GM19193 (cell line): ENCODE data around the gene CAMSAP1.

ENCODE experiments used
- POLR2A ChIP-seq: IDR thresholded peaks from 4 replicates; pipeline ENCODE4 v1.6.1; 2011; ENCODE audit not compliant: insufficient read depth, insufficient read length; ENCODE audit errors: extremely low read depth

CAMSAP1 gene

DNA sequence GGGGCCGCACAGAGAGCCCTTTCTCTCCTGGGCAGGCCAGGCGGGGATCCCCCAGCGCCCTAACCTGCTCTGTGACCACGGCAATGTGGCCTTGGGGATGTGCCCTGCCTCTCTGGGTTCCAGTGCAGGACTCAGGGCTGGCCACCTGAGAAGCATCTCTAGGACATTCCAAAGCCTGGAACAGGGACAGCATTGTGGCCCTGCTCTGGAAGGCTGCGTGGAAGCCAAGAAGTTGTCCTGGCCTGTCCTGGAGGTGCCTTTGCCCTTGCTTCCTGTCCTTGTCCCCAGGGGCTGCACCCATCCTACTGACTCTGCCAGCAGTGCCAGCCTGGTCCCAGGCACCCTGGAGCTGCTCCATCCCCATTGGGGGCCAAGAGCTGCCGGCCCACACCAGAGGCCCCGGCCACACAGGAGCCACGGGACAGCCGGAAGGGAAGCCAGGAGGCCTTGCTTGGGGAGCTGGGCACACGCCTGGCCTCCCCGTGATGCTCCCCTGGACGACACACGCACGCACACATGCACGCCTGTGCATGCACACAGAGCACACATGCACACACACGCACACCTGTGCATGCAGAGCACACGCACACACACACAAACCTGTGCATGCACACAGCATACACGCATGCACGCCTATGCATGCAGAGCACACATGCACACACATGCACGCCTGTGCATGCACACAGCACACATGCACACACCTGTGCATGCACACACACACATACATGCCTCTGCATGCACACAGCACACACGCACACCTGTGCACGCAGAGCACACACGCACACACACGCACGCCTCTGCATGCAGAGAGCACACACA, 20.1 kb upstream of the CAMSAP1 start:
- no peak for TF ChIP-seq POLR2A

DNA sequence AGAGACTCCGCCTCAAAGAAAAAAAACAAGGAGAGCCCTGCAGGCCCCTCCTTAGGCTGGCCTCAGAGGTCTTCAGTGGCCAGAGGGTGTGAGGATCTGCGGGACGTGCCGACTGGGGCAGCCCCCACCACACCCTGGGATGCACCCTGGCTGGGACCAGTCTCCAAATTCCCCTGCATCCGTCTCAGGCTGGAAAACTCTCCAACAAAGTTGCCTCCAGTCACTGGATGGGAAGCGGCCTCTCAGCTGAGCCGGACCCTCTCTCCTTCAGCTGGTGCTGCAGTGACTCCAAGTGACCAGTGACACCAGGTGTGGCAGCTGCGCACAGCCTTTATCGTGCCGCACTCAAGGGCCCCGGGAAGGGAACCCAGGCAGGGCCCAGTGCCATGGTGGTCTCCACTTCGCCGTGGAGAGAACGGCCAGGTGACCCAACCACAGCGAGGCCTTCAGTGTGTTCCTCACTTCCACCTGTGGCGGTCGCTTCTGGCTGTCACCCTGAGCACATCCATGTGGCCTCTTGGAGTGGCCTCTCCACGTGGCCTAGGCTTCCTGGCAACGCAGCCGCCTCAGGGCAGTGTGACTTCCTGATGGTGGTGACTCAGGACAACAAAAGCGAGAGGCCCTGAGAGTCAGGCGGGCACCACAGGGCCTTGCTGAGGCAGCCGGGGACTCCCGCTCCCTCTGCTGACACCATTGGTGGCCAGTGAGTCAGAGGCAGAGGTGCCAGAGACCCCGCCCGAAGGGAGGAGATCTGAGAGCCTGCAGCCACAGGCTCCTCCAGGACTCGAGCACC, 19.3 kb upstream of the CAMSAP1 start:
- TF ChIP-seq POLR2A, result no peak

DNA sequence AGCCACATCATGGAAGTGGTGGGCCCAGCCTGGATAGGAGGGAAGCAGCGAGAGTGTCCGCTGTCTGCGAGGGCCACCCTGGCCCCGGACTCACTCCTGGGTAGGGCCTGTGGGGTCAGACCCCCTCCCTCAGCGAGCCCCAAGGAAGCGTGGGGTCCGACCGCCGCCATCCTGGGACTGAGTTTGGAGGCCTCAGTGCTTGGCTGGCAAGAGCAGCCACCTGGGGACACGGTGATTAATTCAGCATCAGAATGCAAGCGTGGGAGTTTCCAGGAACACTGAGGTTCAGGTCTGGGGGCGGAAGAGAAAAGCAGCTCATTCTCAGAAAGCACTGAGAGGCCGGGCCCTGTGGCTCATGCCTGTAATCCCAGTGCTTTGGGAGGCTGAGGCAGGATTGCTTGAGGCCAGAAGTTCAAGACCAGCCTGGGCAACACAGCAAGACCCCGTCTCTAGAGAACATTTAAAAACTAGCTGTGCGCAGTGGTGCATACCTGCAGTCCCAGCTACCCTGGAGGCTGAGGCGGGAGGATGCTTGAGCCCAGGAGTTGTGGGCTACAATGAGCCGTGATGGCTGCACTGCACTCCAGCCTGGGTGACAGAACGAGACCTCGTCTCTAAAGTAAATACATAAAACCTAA, 18.3 kb upstream of the CAMSAP1 start:
- TF ChIP-seq POLR2A, result no peak

DNA sequence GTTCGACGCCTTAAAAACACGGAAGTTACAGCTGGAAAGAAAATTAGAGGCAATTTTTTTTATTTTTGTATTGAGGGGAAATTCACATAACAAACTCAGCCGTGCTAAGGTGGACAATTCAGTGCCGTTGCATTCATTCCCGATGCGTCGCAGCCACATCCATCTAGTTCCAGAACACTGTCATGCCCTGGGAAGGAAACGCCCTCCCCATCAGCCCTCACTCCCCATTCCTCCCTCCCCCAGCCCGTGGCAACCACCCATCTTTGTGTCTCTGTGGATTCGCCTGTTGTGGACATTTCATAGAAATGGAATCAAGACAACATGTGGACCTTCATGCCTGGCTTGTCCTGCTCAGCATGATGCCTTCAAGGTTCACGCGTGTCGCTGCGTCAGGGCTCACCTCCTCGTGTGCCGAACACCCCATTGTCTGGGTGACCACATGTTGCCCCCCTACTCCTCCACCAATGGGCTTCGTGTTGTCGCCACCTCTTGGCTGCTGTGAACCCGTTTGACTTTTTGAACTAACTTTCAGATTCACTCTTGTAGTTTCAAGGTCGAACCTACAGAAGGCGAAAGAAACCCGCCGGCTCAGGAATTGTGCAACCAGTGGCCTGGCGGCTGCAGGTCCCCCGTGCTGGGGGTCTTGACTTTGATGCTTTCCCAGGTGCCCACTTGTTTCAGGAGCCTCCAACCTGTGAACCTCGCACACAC, 17.4 kb upstream of the CAMSAP1 start:
- TF ChIP-seq POLR2A, result no peak

DNA sequence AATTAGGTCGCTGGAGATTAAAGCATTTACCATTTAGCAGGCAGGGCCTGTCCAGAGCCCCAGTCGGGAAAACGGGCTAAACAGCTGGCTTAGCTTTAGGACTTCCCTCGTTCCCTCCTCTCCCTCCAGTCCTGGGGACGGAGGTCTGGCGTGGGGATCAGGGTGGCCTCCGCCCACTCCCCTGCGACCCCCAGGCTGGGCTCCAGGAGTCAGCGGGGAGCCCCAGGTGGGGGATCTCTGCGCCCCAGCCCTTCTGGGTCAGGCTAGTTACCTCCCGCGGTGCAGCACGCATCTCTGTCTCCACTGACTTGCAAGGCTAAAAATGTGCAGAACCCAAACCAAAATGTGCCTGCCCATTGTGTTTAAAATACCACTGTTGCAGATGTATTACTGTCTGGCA, 16.2 kb upstream of the CAMSAP1 start:
- TF ChIP-seq POLR2A, result no peak

DNA sequence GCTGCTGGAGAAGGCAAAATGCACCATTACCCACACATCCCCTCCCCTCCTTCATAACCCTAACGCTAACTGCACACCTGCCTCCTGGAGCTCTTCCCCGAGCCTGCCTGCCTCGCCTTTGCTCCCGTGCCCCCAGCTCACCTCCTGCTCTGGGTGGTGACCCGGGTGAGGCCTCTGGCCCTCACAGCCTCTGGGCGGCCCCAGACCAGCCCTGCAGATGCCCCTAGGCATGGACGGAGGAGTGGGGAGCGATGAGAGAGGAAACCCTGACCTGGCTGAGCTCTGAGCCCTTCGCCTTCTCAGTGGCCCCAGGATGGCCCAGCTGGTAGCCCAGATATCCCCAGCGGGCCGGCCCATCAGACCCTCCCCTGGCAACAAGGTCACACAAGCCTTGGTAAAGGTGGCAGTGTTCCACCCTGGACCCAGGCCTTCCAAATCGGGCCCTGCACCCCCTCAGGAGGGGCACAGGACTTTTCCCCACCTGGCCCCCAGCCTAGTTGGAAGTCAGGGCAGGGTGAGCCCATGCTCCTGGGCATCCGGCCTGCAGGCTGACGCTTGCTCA, 14.5 kb upstream of the CAMSAP1 start:
- TF ChIP-seq POLR2A, result no peak

DNA sequence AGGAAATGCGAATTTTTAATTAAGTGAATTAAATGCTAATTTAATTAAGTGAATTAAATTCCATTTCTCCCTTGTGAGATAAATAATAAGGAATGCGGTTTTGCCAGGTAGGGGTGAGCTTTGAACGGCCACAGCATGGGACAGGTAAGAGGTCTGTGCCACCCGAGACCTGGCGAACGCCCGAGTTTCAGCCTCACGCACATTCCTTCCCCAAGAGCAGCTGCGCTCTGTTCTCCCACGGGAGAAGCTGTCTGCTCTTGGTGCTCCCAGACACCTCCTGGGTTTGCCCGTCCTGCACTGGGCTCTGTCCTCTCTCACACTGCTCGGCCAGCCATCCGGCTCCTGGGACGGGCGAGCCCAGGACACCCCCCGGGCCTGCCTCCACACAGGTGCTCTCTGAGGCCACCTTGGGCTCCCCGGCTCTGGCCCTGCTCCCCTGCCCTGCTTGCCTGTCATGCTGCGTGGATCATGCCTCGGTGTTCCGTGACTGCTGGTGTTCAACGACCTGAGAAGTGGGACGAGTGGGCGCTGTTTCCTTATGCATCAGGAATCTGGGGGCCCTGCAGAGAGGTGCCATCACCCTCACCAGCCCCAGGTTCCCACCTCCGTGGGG, 13.7 kb upstream of the CAMSAP1 start:
- no peak for TF ChIP-seq POLR2A

DNA sequence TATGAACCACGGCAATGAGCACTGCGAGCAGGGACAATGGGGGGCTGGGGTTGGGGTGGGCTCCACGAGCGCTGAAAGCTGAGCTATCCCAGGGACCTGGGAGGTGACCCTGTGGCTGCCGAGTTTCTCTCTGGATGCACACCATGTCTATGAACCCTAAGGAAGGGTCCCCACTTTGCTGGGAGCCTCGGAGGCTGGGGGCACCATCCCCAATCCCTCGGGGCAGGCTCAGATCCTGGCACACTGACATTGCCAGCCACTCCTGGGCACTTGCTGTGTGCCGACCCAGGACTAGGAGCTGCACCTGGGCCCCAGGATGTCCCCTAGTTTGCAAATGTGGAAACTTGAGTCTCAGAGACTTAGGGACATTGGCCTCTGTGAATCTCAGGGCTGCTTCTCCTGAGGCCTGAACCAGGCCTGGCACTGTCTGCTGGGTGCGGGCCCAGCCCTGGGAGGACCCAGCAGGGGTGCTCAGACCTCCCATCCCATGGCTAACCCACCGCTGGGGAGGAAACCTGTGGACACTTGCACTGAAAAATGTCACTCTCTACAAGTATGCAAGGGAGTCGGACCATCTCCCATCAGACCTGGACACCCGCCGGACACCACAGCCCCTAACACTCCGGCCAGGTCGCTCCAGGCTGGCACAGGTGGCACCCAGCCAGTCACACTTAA, 13.0 kb upstream of the CAMSAP1 start:
- TF ChIP-seq POLR2A, result no peak

DNA sequence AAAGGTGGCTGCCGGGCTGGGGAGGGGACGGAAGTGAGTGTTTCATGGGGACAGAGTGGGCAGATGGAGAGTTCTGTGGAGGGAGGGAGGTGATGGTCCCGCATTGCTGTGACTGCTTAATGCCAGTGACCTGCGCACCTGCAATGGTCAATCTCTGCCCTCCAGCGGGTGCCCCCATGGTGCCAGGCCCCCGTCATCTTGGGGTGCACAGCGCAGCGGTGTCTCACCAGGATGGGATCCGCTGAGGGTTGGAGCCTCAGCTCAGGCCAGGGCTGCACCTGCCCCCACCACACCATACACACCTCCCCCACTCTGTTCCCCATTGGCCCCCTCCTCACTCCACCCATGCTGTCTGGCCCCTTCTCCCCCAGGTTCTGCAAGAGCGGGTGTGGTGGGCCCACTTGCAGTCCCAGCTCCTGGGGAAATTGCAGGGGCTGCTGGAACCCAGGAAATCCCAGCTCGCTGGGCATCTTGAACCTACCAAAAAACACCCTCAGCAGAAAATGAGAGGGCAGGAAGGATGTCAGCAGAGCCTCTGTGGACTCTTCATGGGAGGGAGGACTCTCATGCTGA, 12.1 kb upstream of the CAMSAP1 start:
- TF ChIP-seq POLR2A, result no peak

DNA sequence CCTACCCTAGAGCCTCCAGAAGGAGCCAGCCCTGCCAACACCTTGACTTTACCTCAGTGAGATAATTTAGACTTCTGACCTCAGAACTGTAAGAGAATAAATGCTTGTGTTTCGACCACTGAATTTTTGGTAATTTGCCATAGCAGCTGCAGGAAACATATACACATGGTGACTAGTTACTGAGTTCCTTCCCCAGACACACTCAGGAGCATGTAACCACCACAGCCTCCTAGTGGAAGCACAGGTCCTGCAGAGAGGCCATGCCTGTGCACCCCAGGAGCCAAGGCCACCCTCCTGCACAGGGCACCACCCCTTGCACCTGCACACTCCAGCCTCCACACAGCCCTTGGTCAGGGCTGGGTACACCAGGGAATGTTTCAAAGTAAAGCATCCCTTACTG, 7.6 kb upstream of the CAMSAP1 start:
- TF ChIP-seq POLR2A, result no peak

DNA sequence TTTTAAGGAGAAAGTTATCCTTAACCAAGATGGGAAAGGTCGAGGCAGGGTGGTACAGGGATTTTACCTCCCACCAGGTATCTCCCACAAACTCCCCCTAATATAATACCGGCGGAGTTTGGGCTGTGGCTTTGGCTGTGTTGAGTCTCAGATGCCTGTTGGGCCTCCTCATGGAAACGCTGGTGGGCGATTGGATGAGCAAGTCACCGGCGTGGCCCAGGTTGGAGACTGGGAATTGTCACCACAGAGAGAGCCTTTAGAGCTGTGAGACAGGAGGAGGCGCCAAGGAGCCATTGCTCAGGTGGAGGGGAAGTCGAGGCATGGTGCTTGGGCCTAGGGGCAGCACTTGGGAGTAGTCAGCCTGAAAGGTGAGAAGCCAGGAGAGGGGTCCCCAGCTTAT, 3.4 kb upstream of the CAMSAP1 start:
- no peak for TF ChIP-seq POLR2A

DNA sequence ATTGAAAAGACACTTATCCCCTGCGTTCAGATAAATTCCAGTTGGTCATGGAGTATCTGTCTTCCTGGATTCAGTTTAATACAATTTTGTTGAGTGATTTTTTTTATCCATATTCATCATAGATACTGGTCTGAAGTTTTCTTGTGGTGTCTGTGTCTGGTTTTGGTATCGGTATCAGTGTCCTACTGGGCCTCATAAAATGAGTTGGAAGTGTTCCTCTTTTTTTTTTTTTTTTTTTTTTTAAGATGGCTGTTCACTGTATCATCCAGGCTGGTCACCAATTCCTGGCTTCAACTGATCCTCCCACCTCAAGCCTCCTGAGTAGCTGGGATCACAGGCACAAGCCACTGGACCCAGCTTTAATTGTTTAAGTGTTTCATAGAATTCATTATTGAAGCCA, 2.9 kb upstream of the CAMSAP1 start:
- TF ChIP-seq POLR2A, result no peak

DNA sequence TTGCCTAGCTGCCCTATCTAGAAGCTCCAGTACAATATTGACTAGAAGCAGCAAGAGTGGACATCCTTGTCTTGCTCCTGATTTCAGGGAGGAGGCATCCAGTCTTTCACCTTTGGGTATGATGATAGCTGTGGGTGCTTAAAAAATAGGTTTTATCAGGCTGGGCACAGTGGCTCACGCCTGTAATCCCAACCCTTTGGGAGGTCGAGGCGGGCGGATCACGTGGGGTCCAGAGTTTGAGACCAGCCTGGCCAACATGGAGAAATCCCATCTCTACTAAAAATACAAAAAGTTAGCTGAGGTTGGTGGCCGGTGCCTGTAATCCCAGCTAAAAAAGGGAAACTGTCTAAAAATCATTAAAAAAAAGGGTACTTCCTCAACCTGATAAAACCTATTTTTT, 2.0 kb upstream of the CAMSAP1 start:
- TF ChIP-seq POLR2A, result no peak
